Measurements from ENCODE around the gene ATP2B2. TPM values are rescaled to one million over a fixed set of nuclear protein-coding genes. Genes with fewer than 3 reads are reported as not detected.
A peak's percentile ranks its signal among the peaks of the same experiment; 100 is the strongest.

ATP2B2 gene
- total RNA-seq, 4 donors from 2014 or later = 0.31 to 2.9 (median 1.8) TPM

DNA sequence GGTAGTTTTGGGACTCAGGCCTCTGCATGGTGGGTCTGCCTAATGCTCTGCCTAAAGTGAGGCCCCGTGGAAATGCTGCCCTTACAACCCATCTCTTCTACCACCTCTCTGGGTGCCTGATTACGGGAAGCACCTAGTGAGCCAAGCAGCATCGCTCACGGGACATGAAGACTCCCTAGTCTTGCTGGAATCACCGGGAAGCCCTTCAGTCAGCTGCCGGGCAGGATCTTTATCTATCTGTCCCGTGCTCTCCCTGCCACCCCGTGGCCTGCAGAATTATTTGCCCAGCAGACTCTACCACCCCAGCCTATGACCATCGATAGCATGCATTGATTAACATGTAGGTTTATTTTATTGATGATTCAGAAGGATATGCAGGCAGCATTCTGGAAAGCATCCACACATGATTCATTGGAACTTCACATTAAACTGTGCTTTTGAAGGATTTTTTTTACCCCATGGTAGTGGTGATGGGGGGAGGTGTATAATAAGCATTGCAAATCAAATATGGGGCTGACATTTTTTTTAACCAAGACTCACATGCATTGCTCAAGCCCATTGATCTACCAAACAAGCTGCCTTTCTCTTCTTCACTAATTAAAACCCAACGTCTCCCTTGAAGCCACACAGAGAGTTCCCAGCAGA, 63.1 kb downstream of the ATP2B2 start:
- Histone ChIP-seq H3K4me1 (peaks cover 37 to 42% of the 10 kb centered on the region in 2 donors), H3K27me3 (no peaks in the 10 kb centered on the region), H3K27ac (peak overlapping the region in 2 of 4 donors; percentile 26 to 97), H3K9me3 (no peaks in the 10 kb centered on the region), H3K4me3 (no peak overlapping the region), H3K36me3 (no peaks in the 10 kb centered on the region)
- DNase-seq (no peak), ATAC-seq (no peak)
- intact Hi-C loops (cut with DNase I; ENCODE audit: low total_unique reads) = no loop called here
- TF ChIP-seq, protein P1, sequence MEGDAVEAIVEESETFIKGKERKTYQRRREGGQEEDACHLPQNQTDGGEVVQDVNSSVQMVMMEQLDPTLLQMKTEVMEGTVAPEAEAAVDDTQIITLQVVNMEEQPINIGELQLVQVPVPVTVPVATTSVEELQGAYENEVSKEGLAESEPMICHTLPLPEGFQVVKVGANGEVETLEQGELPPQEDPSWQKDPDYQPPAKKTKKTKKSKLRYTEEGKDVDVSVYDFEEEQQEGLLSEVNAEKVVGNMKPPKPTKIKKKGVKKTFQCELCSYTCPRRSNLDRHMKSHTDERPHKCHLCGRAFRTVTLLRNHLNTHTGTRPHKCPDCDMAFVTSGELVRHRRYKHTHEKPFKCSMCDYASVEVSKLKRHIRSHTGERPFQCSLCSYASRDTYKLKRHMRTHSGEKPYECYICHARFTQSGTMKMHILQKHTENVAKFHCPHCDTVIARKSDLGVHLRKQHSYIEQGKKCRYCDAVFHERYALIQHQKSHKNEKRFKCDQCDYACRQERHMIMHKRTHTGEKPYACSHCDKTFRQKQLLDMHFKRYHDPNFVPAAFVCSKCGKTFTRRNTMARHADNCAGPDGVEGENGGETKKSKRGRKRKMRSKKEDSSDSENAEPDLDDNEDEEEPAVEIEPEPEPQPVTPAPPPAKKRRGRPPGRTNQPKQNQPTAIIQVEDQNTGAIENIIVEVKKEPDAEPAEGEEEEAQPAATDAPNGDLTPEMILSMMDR (IDR thresholded peaks at IDR 0.05 in 4 of 5, conservative IDR thresholded peaks at IDR 0.05 in 1 of 5) = no peak
- no peak for TF ChIP-seq POLR2A (IDR thresholded peaks at IDR 0.05)
- in situ Hi-C loops (cut with MboI; ENCODE audit: low sequenced_read_pairs in 4 of 4) = no loop called here

DNA sequence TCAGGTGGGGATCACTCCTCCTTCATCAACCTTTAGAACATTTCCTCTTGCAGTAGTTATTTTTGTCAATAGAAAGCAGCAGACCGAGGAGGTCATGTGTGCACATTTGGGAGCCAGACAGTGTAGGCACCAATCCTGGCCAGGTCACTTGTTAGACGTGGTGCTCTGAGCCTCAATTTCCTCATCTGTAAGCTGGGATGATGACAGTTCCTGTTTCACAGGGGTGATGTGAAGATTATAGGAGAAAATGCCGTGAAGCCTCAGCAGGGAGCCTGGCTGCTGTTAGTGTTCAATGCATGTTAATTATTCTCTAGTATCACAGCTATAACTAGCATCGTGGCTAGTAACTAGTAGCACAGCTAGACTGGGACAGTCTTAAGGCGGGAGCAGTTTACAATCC, 64.7 kb downstream of the ATP2B2 start:
- Histone ChIP-seq H3K9me3 (no peaks in the 10 kb centered on the region), H3K36me3 (no peaks in the 10 kb centered on the region), H3K27ac (peak overlapping the region; percentile 85 to 97 (median 94)), H3K27me3 (no peaks in the 10 kb centered on the region), H3K4me3 (no peak overlapping the region), H3K4me1 (peaks cover 39% of the 10 kb centered on the region in 2 donors)
- no peak for ATAC-seq
- intact Hi-C loops (cut with DNase I; ENCODE audit: low total_unique reads) (no loop called here), in situ Hi-C loops (cut with MboI; ENCODE audit: low sequenced_read_pairs in 4 of 4) (no loop called here)
- DNase-seq = no peak
- TF ChIP-seq POLR2A (IDR thresholded peaks at IDR 0.05) = no peak
- TF ChIP-seq, protein P1 (IDR thresholded peaks at IDR 0.05 in 4 of 5, conservative IDR thresholded peaks at IDR 0.05 in 1 of 5) = no peak

DNA sequence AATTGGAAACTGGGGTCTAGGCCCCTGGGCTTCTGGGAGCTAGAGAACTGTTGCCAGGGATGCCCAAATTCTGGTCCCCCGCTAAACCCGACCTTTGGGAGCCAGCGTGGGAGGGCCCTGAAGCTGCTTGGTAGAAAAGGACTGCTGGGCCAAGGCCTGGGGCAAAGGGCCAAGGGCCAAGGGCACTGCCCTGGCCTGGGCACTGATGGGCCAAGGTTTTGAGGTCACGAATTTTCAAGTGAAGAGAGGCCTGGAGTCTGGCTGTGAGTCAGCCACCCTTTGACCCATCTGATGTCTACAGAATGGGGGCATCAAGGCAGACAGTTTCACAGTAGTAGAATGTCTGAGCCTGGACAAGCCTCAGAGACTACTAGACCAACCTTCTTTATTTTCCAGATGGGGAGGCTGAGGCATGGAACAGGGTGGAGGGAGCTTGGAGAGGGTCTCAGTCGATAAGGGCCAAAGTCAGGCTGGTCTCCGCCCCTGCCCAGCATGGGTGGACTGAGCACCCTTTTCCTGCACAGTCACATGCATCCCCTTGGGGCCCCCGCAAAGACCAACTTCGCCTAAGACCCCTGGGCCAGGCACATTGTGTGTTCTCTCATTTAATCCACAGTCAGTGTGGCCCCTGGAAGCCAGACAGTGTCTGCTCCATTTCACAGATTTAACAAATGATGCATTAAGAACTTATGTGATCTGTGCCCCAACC, 66.3 kb downstream of the ATP2B2 start:
- TF ChIP-seq POLR2A (IDR thresholded peaks at IDR 0.05) = no peak
- TF ChIP-seq, protein P1 (IDR thresholded peaks at IDR 0.05 in 4 of 5, conservative IDR thresholded peaks at IDR 0.05 in 1 of 5) = no peak

DNA sequence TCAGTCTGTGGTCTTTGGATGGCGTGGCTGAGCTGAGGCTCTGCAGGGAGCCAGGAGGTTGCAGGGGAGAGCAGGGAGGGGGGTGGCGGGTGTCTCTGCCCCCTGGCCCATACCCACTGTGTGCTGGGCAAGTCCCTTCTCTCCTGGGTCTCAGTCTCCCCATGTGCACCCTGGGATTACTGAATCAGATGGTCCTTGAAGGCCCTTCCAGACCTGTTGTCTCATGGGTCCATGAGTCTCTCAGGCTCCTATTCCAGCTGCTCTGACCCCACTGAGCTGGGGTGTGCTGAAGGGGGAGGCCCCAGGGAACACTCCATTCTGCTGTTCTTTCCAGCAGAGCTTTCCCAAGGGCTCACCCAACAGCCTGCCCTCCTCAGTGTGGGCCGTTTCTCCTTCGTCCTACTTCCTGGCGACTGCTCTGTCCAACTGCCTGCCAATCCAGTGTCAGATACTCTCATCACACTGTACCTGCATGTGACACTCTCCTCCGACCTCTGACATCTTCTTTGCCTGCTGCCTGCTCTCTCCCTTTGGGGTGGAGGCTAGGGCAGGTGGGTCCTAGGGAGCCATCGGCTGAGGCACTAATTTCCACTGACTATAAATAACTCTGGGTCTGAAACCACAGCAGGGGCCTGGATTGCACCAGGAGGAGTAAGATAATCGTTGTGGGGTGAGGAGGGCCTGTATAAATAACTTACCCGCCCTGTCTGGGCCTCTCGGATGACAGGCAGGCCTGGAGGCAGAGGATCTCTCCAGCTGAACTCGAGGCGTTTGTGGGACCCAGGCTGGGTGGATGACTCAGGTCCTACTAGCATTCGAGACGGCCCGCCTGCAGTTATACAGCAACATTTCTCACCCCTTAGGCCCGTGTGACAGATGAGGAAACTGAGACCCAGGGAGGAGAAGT, 67.1 kb downstream of the ATP2B2 start:
- peak overlapping the region in 1 of 4 donors; percentile 9 for H3K4me3 ChIP-seq
- H3K27ac ChIP-seq = peak overlapping the region; percentile 85 to 97 (median 94)
- no peaks in the 10 kb centered on the region for H3K36me3 ChIP-seq
- H3K4me1 ChIP-seq = peaks cover 37 to 39% of the 10 kb centered on the region in 2 donors
- H3K27me3 ChIP-seq = no peaks in the 10 kb centered on the region
- intact Hi-C loops (cut with DNase I; ENCODE audit: low total_unique reads) (loop anchor here (5.0 to 10.0 kb wide), 2 partner anchors 61 to 117 kb away; no protein-coding TSS in a partner anchor), in situ Hi-C loops (cut with MboI; ENCODE audit: low sequenced_read_pairs in 4 of 4) (no loop called here)
- ATAC-seq = peak; percentile 82 to 89
- H3K9me3 ChIP-seq = no peaks in the 10 kb centered on the region
- TF ChIP-seq, protein P1 (IDR thresholded peaks at IDR 0.05 in 4 of 5, conservative IDR thresholded peaks at IDR 0.05 in 1 of 5) = no peak
- peak in 1 of 2 donors; percentile 29 for TF ChIP-seq POLR2A (IDR thresholded peaks at IDR 0.05)
- DNase-seq = peak; percentile 90 to 93

More for the DNA sequence above, 66.3 kb downstream of the ATP2B2 start:
- no peaks in the 10 kb centered on the region for H3K36me3 ChIP-seq
- intact Hi-C loops (cut with DNase I; ENCODE audit: low total_unique reads) = loop anchor here (5.0 to 10.0 kb wide), 2 partner anchors 62 to 116 kb away; no protein-coding TSS in a partner anchor
- H3K27ac ChIP-seq = peak overlapping the region; percentile 85 to 97 (median 94)
- no peak overlapping the region for H3K4me3 ChIP-seq
- peaks cover 37 to 39% of the 10 kb centered on the region in 2 donors for H3K4me1 ChIP-seq
- in situ Hi-C loops (cut with MboI; ENCODE audit: low sequenced_read_pairs in 4 of 4) = no loop called here
- DNase-seq = no peak
- no peaks in the 10 kb centered on the region for H3K9me3 ChIP-seq
- ATAC-seq = peak; percentile 2 to 6
- no peaks in the 10 kb centered on the region for H3K27me3 ChIP-seq
